CD4-positive, alpha-beta T cell (primary cell): ENCODE measurements around the gene PLXDC1. TPM values are rescaled to one million over a fixed set of nuclear protein-coding genes. Genes with fewer than 3 reads are reported as not detected.

Experiments
- ATAC-seq: fragments of 200-7000 bp; cut with Tn5 transposase; one replicate; pipeline ENCODE4 v1.10.0; 2022; ENCODE audit warnings: mild to moderate bottlenecking; ENCODE audit not compliant: poor library complexity
- CTCF ChIA-PET: fragments of 350-600 bp; sonication (Branson Sonifier 250); formaldehyde crosslinking; loops from one replicate; lab custom pipeline; 2021; ENCODE audit warnings: antibody characterized with exemption, inconsistent platforms; lab: Charles Lee
- POLR2A ChIA-PET: fragments of 350-600 bp; sonication (Branson Sonifier 250); formaldehyde crosslinking; loops from one replicate; lab custom pipeline; 2021; ENCODE audit warnings: antibody characterized with exemption, inconsistent platforms; lab: Charles Lee
- DNase-seq, 14 experiments: peaks; one replicate each; pipeline ENCODE4 v3.0.0-alpha.2; 2013 to 2020; ENCODE audit warnings: mixed read lengths in 2 of 14
- H3K27ac ChIP-seq, 2 donors: one replicate each; pipeline versions ENCODE4 v1.5.1 to v1.7.0; 2013; ENCODE audit warnings: low read length in 2 of 2, low read depth in 1 of 2, mild to moderate bottlenecking in 1 of 2
- H3K27me3 ChIP-seq, 2 experiments: 1 replicate in 1 of 2; 2 replicates in 1 of 2; pipeline versions ENCODE4 v1.6.1 to v1.7.0; 2013; ENCODE audit warnings: low read length in 2 of 2, control low read depth in 1 of 2, mild to moderate bottlenecking in 1 of 2, moderate library complexity in 1 of 2; ENCODE audit not compliant: insufficient read depth in 2 of 2, control insufficient read depth in 1 of 2
- H3K36me3 ChIP-seq: one replicate; pipeline ENCODE4 v1.6.1; 2013; ENCODE audit warnings: low read length, control low read depth; ENCODE audit not compliant: insufficient read depth
- H3K4me1 ChIP-seq: one replicate; pipeline ENCODE4 v1.6.1; 2013; ENCODE audit warnings: low read length, control low read depth; ENCODE audit not compliant: insufficient read depth
- H3K4me3 ChIP-seq: one replicate; pipeline ENCODE4 v1.5.1; 2013; ENCODE audit warnings: mild to moderate bottlenecking, low read length, moderate library complexity
- H3K9me3 ChIP-seq, 2 experiments: 1 replicate in 1 of 2; 2 replicates in 1 of 2; pipeline versions ENCODE4 v1.6.1 to v1.7.0; 2013; ENCODE audit warnings: low read length in 2 of 2, mild to moderate bottlenecking in 2 of 2, control low read depth in 1 of 2, moderate library complexity in 1 of 2; ENCODE audit not compliant: control insufficient read depth in 1 of 2, insufficient read depth in 1 of 2
- H3K27ac Mint-ChIP-seq: one replicate; pipeline ENCODE4 v1.8.0; 2020; ENCODE audit warnings: mixed read lengths
- H3K27me3 Mint-ChIP-seq: one replicate; pipeline ENCODE4 v1.8.0; 2021; ENCODE audit warnings: mixed read lengths
- H3K36me3 Mint-ChIP-seq: one replicate; pipeline ENCODE4 v1.8.0; 2021; ENCODE audit warnings: low read depth, mixed read lengths
- H3K4me1 Mint-ChIP-seq: one replicate; pipeline ENCODE4 v1.8.0; 2021; ENCODE audit warnings: low read depth, mixed read lengths
- H3K4me3 Mint-ChIP-seq: one replicate; pipeline ENCODE4 v1.8.0; 2020; ENCODE audit warnings: mild to moderate bottlenecking, mixed read lengths
- H3K9me3 Mint-ChIP-seq: one replicate; pipeline ENCODE4 v1.8.0; 2020; ENCODE audit warnings: mixed read lengths
- intact Hi-C, 2 experiments: fragments of 100-400 bp; cut with DNase I in 1 of 2; cut with micrococcal nuclease in 1 of 2; formaldehyde crosslinking; loops; one replicate each; pipeline versions ENCODE4 v1.15.1 to v1.9.0; 2023 to 2025; cut with DNase I, micrococcal nuclease
- total RNA-seq, 174 experiments: library from RNA in 2 of 174; stranded (reverse) in 2 of 174; gene quantifications; one replicate each; pipeline ENCODE4 v1.2.3 and lab custom pipeline; 2021 to 2026
- TF ChIP-seq, protein P1 (sequence below): fragments of 200-600 bp; IDR thresholded peaks from one replicate; pipeline ENCODE4 v1.8.0; 2022; ENCODE audit warnings: antibody characterized with exemption, mild to moderate bottlenecking

Gene PLXDC1
- total RNA-seq, 2 experiments from 2014 or later = 66.7 to 67.6 TPM

- Mint-ChIP-seq H3K4me3 (no peak overlapping the region), H3K27me3 (no peaks in the 10 kb centered on the region), H3K9me3 (no peaks in the 10 kb centered on the region), H3K4me1 (peaks cover 41% of the 10 kb centered on the region), H3K27ac (peak overlapping the region; percentile 31), H3K36me3 (peaks cover 7% of the 10 kb centered on the region)
- peaks cover 37% of the 10 kb centered on the region for H3K4me1 ChIP-seq
- H3K9me3 ChIP-seq = no peaks in the 10 kb centered on the region
- ATAC-seq = no peak
- no peaks in the 10 kb centered on the region for H3K36me3 ChIP-seq
- H3K4me3 ChIP-seq = no peak overlapping the region
- no peak for DNase-seq
- TF ChIP-seq, protein P1, sequence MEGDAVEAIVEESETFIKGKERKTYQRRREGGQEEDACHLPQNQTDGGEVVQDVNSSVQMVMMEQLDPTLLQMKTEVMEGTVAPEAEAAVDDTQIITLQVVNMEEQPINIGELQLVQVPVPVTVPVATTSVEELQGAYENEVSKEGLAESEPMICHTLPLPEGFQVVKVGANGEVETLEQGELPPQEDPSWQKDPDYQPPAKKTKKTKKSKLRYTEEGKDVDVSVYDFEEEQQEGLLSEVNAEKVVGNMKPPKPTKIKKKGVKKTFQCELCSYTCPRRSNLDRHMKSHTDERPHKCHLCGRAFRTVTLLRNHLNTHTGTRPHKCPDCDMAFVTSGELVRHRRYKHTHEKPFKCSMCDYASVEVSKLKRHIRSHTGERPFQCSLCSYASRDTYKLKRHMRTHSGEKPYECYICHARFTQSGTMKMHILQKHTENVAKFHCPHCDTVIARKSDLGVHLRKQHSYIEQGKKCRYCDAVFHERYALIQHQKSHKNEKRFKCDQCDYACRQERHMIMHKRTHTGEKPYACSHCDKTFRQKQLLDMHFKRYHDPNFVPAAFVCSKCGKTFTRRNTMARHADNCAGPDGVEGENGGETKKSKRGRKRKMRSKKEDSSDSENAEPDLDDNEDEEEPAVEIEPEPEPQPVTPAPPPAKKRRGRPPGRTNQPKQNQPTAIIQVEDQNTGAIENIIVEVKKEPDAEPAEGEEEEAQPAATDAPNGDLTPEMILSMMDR = no peak
- POLR2A ChIA-PET = no interaction called here
- peaks cover 0 to 5% of the 10 kb centered on the region in 2 experiments for H3K27me3 ChIP-seq
- CTCF ChIA-PET = interaction anchor here (0.9 kb wide), 1 partner anchor 163 kb away, joined by 3 read pairs; no protein-coding TSS in a partner anchor
- intact Hi-C loops = no loop called here
- no peak overlapping the region for H3K27ac ChIP-seq
Measured at GRCh38 chr17:39147221-39148185, 3.9 kb downstream of the PLXDC1 start.

DNA sequence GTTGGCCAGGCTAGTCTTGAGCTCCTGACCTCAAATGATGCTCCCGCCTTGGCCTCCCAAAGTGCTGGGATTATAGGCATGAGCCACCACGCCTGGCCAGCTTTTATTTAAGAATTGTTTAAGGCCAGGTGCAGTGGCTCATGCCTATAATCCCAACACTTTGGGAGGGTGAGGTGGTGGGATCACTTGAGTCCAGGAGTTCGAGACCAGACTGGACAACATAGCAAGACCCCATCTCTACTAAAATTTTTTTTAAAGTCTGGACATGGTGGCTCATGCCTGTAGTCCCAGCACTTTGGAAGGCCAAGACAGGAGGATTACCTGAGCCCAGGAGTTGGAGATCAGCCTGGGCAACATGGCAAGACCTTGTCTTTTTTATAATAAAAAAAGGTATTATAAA is 5.2 kb downstream of the PLXDC1 start:
- Mint-ChIP-seq H3K36me3 (peaks cover 6% of the 10 kb centered on the region), H3K4me3 (no peak overlapping the region), H3K9me3 (no peaks in the 10 kb centered on the region), H3K27me3 (no peaks in the 10 kb centered on the region), H3K4me1 (peaks cover 34% of the 10 kb centered on the region), H3K27ac (no peak overlapping the region)
- no peaks in the 10 kb centered on the region for H3K9me3 ChIP-seq
- H3K36me3 ChIP-seq = no peaks in the 10 kb centered on the region
- no peak for DNase-seq
- intact Hi-C loops = no loop called here
- H3K4me1 ChIP-seq = peaks cover 27% of the 10 kb centered on the region
- H3K27me3 ChIP-seq = peaks cover 0 to 5% of the 10 kb centered on the region in 2 experiments
- H3K27ac ChIP-seq = no peak overlapping the region
- TF ChIP-seq, protein P1 = no peak
- CTCF ChIA-PET = interaction anchor here (1.4 kb wide), 1 partner anchor 18 kb away, joined by 4 read pairs; no protein-coding TSS in a partner anchor
- no peak for ATAC-seq
- POLR2A ChIA-PET = no interaction called here
- no peak overlapping the region for H3K4me3 ChIP-seq

- TF ChIP-seq, protein P1 = no peak
- Histone ChIP-seq H3K9me3 (no peaks in the 10 kb centered on the region), H3K4me3 (no peak overlapping the region), H3K36me3 (no peaks in the 10 kb centered on the region), H3K27ac (no peak overlapping the region), H3K4me1 (peaks cover 16% of the 10 kb centered on the region), H3K27me3 (no peaks in the 10 kb centered on the region)
- CTCF ChIA-PET = interaction anchor here (0.9 to 1.4 kb wide), 2 partner anchors 19 to 22 kb away, joined by 3 to 4 read pairs; no protein-coding TSS in a partner anchor
- no peak for DNase-seq
- H3K9me3 Mint-ChIP-seq = no peaks in the 10 kb centered on the region
- no peaks in the 10 kb centered on the region for H3K27me3 Mint-ChIP-seq
- no peak overlapping the region for H3K27ac Mint-ChIP-seq
- H3K4me1 Mint-ChIP-seq = peaks cover 29% of the 10 kb centered on the region
- peaks cover 6% of the 10 kb centered on the region for H3K36me3 Mint-ChIP-seq
- POLR2A ChIA-PET = interaction anchor here (1.7 kb wide), 1 partner anchor 8 kb away, joined by 9 read pairs; no protein-coding TSS in a partner anchor
- intact Hi-C loops = no loop called here
- no peak for ATAC-seq
- H3K4me3 Mint-ChIP-seq = no peak overlapping the region
Measured at GRCh38 chr17:39145143-39145542, 6.3 kb downstream of the PLXDC1 start.
